ENCODE measurements around the gene TMEM242. TPM values are rescaled to one million over a fixed set of nuclear protein-coding genes. Genes with fewer than 3 reads are reported as not detected.

Gene TMEM242
- total and polyA plus RNA-seq, 10 of the 15 experiments (the other 5 are each of a cell fraction or from before 2014, with no cell fraction given): 2.8 to 9.8 (median 5.5) TPM

DNA sequence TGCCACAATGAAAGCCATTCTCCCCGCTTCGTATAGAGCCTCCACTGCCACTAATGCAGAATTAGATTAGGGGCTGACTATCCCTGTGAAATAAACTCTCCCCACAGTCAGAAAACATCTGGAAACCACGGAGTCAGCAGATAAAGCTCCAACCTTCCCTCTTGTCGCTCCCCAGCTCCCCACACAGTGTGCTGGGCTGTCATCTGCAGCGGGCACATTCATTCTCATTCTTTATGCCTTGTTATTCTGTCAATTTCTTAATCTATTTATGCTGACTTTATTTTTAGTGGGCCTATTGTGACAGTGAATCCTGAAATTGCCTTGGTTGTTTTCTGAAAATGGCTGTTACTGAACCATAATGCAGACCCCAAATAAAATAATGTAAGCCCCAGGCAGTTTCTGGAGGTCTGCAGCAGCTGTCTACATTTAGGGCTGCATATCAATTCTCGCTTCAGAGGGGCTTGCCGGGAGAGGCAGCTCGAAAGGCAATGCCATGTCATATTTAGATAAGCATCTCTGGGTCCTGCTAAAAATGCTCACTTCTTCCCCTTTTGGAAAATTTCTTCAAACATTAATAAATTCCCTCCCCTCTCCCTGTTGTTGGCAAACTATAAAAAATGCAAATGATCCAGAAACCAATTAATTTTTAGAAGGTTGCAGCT is 71.6 kb downstream of the TMEM242 start:
- ChIA-PET SMC1A (ENCODE audit: uncharacterized antibody, unreplicated experiment) (no interaction called here), POLR2A (no interaction called here), CTCF (interaction anchor here (0.7 kb wide), 1 partner anchor 466 kb away, joined by 3 read pairs; no protein-coding TSS in a partner anchor), RAD21 (ENCODE audit: unreplicated experiment) (no interaction called here)
- in situ Hi-C loops (cut with MboI): no loop called here
- DNase-seq (ENCODE audit: low read depth, low spot score) (no peak), ATAC-seq (no peak), FAIRE-seq (no peak)
- Histone ChIP-seq H3K27ac (ENCODE audit: control insufficient read depth, insufficient read depth) (no peak overlapping the region), H3K9me3 (replicated peaks; ENCODE audit: control insufficient read depth, insufficient read depth, low read length) (no peaks in the 10 kb centered on the region; the same call in 1 of the 3 replicates), H4K20me1 (ENCODE audit: control insufficient read depth, insufficient read depth) (no peaks in the 10 kb centered on the region), H3K4me3 (no peak overlapping the region), H2AFZ (ENCODE audit: control insufficient read depth, low read depth, low read length) (no peak overlapping the region), H3K4me2 (ENCODE audit: control insufficient read depth, insufficient read depth) (no peak overlapping the region), H3K9ac (ENCODE audit: control insufficient read depth, insufficient read depth, low read length) (no peak overlapping the region), H3K79me2 (ENCODE audit: control insufficient read depth, insufficient read depth, low read length) (no peaks in the 10 kb centered on the region), H3K4me1 (ENCODE audit: control insufficient read depth, insufficient read depth, low read length) (no peaks in the 10 kb centered on the region), H3K36me3 (ENCODE audit: control insufficient read depth in 2 of 2, insufficient read depth in 2 of 2, low read length in 1 of 2) (no peaks in the 10 kb centered on the region), H3K27me3 (replicated peaks in 1 of 2; ENCODE audit: control insufficient read depth in 2 of 2, insufficient read depth in 2 of 2, low read length in 1 of 2) (peaks cover 1 to 3% of the 10 kb centered on the region in 2 experiments; a peak in 2 of 4 replicates)
- TF ChIP-seq BMI1 (IDR thresholded peaks at IDR 0.05; ENCODE audit: borderline replicate concordance): no peak
- no peak for TF ChIP-seq CHD1 (IDR thresholded peaks at IDR 0.05; ENCODE audit: low read depth, low read length)
- TF ChIP-seq KDM1A (IDR thresholded peaks at IDR 0.05; ENCODE audit: borderline replicate concordance): no peak
- TF ChIP-seq, protein P1, sequence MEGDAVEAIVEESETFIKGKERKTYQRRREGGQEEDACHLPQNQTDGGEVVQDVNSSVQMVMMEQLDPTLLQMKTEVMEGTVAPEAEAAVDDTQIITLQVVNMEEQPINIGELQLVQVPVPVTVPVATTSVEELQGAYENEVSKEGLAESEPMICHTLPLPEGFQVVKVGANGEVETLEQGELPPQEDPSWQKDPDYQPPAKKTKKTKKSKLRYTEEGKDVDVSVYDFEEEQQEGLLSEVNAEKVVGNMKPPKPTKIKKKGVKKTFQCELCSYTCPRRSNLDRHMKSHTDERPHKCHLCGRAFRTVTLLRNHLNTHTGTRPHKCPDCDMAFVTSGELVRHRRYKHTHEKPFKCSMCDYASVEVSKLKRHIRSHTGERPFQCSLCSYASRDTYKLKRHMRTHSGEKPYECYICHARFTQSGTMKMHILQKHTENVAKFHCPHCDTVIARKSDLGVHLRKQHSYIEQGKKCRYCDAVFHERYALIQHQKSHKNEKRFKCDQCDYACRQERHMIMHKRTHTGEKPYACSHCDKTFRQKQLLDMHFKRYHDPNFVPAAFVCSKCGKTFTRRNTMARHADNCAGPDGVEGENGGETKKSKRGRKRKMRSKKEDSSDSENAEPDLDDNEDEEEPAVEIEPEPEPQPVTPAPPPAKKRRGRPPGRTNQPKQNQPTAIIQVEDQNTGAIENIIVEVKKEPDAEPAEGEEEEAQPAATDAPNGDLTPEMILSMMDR (IDR thresholded peaks at IDR 0.05 in 2 of 3, conservative IDR thresholded peaks at IDR 0.05 in 1 of 3; ENCODE audit: control insufficient read depth in 2 of 3, extremely low read depth in 1 of 3, insufficient read depth in 1 of 3, low read depth in 3 of 3, low read length in 3 of 3): no peak
- no peak for TF ChIP-seq SMAD5 (IDR thresholded peaks at IDR 0.05; ENCODE audit: low read depth)
- no peak for TF ChIP-seq ZNF217 (IDR thresholded peaks at IDR 0.05)
- TF ChIP-seq HDAC6 (IDR thresholded peaks at IDR 0.05; ENCODE audit: unreplicated experiment): no peak
- TF ChIP-seq TCF3 (IDR thresholded peaks at IDR 0.05; ENCODE audit: borderline replicate concordance, insufficient read depth, low read depth, low read length): no peak
- TF ChIP-seq DPF2 (IDR thresholded peaks at IDR 0.05): no peak
- no peak for TF ChIP-seq SIX5 (IDR thresholded peaks at IDR 0.05; ENCODE audit: low read depth, low read length, severe bottlenecking)
- TF ChIP-seq, protein P2, sequence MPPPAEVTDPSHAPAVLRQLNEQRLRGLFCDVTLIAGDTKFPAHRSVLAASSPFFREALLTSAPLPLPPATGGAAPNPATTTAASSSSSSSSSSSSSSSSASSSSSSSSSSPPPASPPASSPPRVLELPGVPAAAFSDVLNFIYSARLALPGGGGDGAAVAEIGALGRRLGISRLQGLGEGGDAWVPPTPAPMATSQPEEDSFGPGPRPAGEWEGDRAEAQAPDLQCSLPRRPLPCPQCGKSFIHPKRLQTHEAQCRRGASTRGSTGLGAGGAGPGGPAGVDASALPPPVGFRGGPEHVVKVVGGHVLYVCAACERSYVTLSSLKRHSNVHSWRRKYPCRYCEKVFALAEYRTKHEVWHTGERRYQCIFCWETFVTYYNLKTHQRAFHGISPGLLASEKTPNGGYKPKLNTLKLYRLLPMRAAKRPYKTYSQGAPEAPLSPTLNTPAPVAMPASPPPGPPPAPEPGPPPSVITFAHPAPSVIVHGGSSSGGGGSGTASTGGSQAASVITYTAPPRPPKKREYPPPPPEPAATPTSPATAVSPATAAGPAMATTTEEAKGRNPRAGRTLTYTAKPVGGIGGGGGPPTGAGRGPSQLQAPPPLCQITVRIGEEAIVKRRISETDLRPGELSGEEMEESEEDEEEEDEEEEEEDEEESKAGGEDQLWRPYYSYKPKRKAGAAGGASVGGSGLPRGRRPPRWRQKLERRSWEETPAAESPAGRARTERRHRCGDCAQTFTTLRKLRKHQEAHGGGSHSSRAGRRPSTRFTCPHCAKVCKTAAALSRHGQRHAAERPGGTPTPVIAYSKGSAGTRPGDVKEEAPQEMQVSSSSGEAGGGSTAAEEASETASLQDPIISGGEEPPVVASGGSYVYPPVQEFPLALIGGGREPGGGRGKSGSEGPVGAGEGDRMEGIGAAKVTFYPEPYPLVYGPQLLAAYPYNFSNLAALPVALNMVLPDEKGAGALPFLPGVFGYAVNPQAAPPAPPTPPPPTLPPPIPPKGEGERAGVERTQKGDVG (CRISPR knock-in tag; IDR thresholded peaks at IDR 0.05): no peak
- no peak for TF ChIP-seq SUZ12 (IDR thresholded peaks at IDR 0.05; ENCODE audit: unreplicated experiment)
- TF ChIP-seq EGR1 (IDR thresholded peaks at IDR 0.05; ENCODE audit: borderline replicate concordance in 1 of 2, low read depth in 2 of 2, low read length in 2 of 2): no peak
- BruUV-seq (replicated peaks): no TSS peak
- WGBS (ENCODE audit: insufficient coverage, insufficient replicate concordance, low lambda C conversion rate, missing lambda C conversion rate): 18% methylated on average over 8 of the region's 8 CpGs
- intact Hi-C loops (cut with micrococcal nuclease; ENCODE audit: unreplicated experiment): no loop called here
